HUES64 (cell line): Measurements from ENCODE around the gene EXOC2.
"Not testable (repeated sequence)": the region's sequence is repeated elsewhere in the genome, so short reads cannot be mapped to it uniquely, and the experiment has no call there.

Experiments used
- H3K27ac ChIP-seq: 2 replicates; pipeline ENCODE4 v1.7.0; 2013; ENCODE audit warnings: low read depth, low read length, inconsistent platforms
- H3K27me3 ChIP-seq: 2 replicates; pipeline ENCODE4 v1.6.1; 2013; ENCODE audit warnings: mild to moderate bottlenecking, low read length; ENCODE audit not compliant: insufficient read depth
- H3K36me3 ChIP-seq: 2 replicates; pipeline ENCODE4 v1.6.1; 2013; ENCODE audit warnings: mild to moderate bottlenecking, low read length; ENCODE audit not compliant: insufficient read depth
- H3K4me1 ChIP-seq: 2 replicates; pipeline ENCODE4 v1.6.1; 2013; ENCODE audit warnings: mild to moderate bottlenecking, low read length, moderate library complexity; ENCODE audit not compliant: insufficient read depth
- H3K4me3 ChIP-seq: 2 replicates; pipeline ENCODE4 v1.5.1; 2013; ENCODE audit warnings: mild to moderate bottlenecking, low read length, moderate library complexity
- H3K9ac ChIP-seq: 2 replicates; pipeline ENCODE4 v1.6.1; 2013; ENCODE audit warnings: mild to moderate bottlenecking, low read depth, low read length
- H3K9me3 ChIP-seq: 2 replicates; pipeline ENCODE4 v1.6.1; 2013; ENCODE audit warnings: low read depth, low read length; ENCODE audit not compliant: insufficient read depth
- WGBS: fragments of 150-250, 120-280 bp; methylation state at CpG from one replicate; pipeline ENCODE4 v1.1.7; 2013; ENCODE audit warnings: missing lambda C conversion rate; 5-methylcytosine and 5-hydroxymethylcytosine counted together

EXOC2 gene

DNA sequence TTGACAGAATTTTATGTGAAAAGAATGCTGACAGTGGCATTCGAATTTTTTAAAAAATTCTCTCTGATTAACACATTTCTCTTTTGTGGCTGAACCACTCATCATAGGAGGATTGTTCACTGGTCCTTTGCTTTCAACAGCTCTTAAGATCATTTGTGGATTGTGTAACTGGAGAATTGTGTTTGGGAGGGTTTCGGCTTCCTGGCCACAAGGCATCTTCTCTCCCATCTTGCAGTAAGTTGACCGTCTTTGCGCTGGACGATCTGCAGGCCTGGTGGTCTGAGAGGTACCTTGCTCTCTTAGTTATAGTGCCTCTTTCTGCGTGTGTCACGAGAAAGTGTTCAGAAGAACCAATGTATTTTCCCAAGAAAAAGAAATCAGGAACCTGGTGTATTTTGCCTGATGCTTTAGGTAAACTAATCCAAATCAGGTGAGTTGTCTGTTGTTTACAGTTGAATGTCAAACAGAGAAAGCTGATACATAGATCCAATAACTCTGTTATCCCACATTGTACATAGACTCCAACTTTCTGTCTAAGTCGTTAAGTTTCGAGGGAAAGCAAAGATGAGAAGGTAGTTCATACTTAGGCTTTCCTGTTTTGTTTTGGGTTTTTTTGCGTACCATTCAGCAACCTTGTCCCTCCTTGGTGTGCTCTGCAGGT is 14.8 kb upstream of the EXOC2 start:
- Histone ChIP-seq H3K9ac (no peak overlapping the region), H3K4me3 (no peak overlapping the region), H3K36me3 (no peaks in the 10 kb centered on the region), H3K9me3 (no peaks in the 10 kb centered on the region), H3K27ac (no peak overlapping the region), H3K27me3 (peaks cover 26% of the 10 kb centered on the region), H3K4me1 (peaks cover 23% of the 10 kb centered on the region)
- 91% methylated on average over 9 of the region's 10 CpGs for WGBS

GRCh38 chr6:706819-707381 is 14.0 kb upstream of the EXOC2 start:
- WGBS = 93% methylated on average over 8 of the region's 8 CpGs
- H3K27me3 ChIP-seq = peaks cover 26% of the 10 kb centered on the region
- no peak overlapping the region for H3K27ac ChIP-seq
- H3K4me3 ChIP-seq = no peak overlapping the region
- H3K4me1 ChIP-seq = peaks cover 26% of the 10 kb centered on the region
- H3K9me3 ChIP-seq = no peaks in the 10 kb centered on the region
- H3K9ac ChIP-seq = no peak overlapping the region
- no peaks in the 10 kb centered on the region for H3K36me3 ChIP-seq

DNA sequence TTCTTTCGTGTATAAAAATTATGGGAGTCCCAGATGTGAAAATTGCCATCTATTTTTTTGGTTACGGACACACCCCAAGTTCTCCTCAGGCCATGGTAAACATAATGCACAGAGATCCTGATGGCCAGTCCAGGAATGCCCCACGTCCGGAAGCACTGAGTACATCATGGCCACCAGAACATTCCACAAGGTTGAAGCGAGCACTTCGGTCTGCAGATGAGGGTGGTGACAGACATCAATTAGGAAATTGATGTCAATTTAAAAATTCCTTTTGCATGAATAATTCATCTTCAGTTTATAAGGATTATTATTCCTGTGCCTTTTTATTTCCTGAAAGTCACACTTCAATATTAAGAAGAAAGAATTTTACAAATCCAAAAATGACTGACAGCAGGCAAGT is 13.2 kb upstream of the EXOC2 start:
- H3K27me3 ChIP-seq = peaks cover 18% of the 10 kb centered on the region
- no peak overlapping the region for H3K9ac ChIP-seq
- no peaks in the 10 kb centered on the region for H3K36me3 ChIP-seq
- 90% methylated on average over 6 of the region's 6 CpGs for WGBS
- H3K9me3 ChIP-seq = no peaks in the 10 kb centered on the region
- H3K4me3 ChIP-seq = no peak overlapping the region
- peaks cover 26% of the 10 kb centered on the region for H3K4me1 ChIP-seq
- no peak overlapping the region for H3K27ac ChIP-seq

DNA sequence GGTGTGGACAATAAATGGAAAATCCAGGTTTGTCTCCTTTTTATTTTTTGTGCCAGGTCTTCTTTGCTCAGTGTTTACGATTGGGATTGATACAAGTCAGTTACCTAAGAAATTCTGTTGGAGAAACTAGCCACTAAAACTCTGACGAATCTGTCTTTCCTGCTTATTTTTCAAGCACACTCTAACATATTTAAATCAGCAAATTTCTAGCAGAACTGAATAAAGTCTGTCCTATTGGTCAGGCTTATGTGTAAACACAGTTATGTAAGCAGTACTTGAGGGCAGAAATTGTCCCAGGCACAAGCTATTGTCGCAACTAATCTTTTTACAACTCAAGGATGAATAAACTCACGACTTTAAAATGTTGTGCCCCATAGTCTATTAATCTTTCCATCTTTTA is 12.1 kb upstream of the EXOC2 start:
- 62% methylated on average over 4 of the region's 4 CpGs for WGBS

GRCh38 chr6:704046-704445 is 11.1 kb upstream of the EXOC2 start:
- H3K4me1 ChIP-seq = peaks cover 26% of the 10 kb centered on the region

More for the DNA sequence above, 12.1 kb upstream of the EXOC2 start:
- H3K36me3 ChIP-seq = no peaks in the 10 kb centered on the region
- no peak overlapping the region for H3K4me3 ChIP-seq
- no peak overlapping the region for H3K27ac ChIP-seq
- no peaks in the 10 kb centered on the region for H3K9me3 ChIP-seq
- H3K4me1 ChIP-seq = peaks cover 26% of the 10 kb centered on the region
- H3K27me3 ChIP-seq = peaks cover 7% of the 10 kb centered on the region; the same call in 1 of the 2 replicates
- no peak overlapping the region for H3K9ac ChIP-seq

DNA sequence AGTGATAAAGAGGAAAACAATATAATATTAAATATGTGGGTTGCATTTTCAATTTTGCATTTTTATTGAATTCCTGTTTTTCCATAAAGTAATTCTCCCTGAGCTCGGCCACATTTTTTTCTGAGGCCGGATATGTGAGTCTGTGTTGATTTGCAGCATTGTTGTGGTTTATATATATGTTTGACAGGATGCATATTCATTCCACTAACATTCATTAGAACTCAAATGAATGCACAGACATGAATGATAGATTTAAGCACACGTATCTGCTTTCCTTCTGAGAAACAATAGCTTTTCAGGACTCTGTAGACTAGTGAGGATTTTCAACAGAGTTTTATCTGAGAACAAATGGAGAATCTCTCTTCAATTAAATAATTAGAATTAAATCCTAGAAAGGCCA is 10.6 kb upstream of the EXOC2 start:
- Histone ChIP-seq H3K36me3 (no peaks in the 10 kb centered on the region), H3K27me3 (no peaks in the 10 kb centered on the region), H3K27ac (no peak overlapping the region), H3K9ac (no peak overlapping the region), H3K9me3 (no peaks in the 10 kb centered on the region), H3K4me1 (peaks cover 26% of the 10 kb centered on the region), H3K4me3 (no peak overlapping the region)
- WGBS = 83% methylated on average over 1 of the region's 3 CpGs

More at GRCh38 chr6:704046-704445, 11.1 kb upstream of the EXOC2 start:
- no peaks in the 10 kb centered on the region for H3K9me3 ChIP-seq
- H3K27me3 ChIP-seq = no peaks in the 10 kb centered on the region
- no peak overlapping the region for H3K27ac ChIP-seq
- WGBS = 90% methylated on average over 5 of the region's 6 CpGs
- no peak overlapping the region for H3K9ac ChIP-seq
- H3K4me3 ChIP-seq = no peak overlapping the region
- H3K36me3 ChIP-seq = no peaks in the 10 kb centered on the region

- H3K9ac ChIP-seq = no peak overlapping the region
- H3K4me1 ChIP-seq = peaks cover 17% of the 10 kb centered on the region
- no peaks in the 10 kb centered on the region for H3K9me3 ChIP-seq
- H3K27me3 ChIP-seq = no peaks in the 10 kb centered on the region
- no peak overlapping the region for H3K27ac ChIP-seq
- WGBS = 70% methylated on average over 11 of the region's 11 CpGs
- H3K4me3 ChIP-seq = no peak overlapping the region
- H3K36me3 ChIP-seq = no peaks in the 10 kb centered on the region
These were observed 9.0 kb upstream of the EXOC2 start for GRCh38 chr6:701700-702479.

GRCh38 chr6:701215-701614 is 8.3 kb upstream of the EXOC2 start:
- Histone ChIP-seq H3K9ac (0 out of 2 replicates have a peak overlapping the region, but pooled peaks have one; percentile 17), H3K4me3 (no peak overlapping the region), H3K36me3 (no peaks in the 10 kb centered on the region), H3K9me3 (no peaks in the 10 kb centered on the region), H3K27me3 (no peaks in the 10 kb centered on the region), H3K4me1 (peaks cover 17% of the 10 kb centered on the region), H3K27ac (peak overlapping the region; percentile 27; the same call in 1 of the 2 replicates)
- 60% methylated on average over 4 of the region's 4 CpGs for WGBS

- Histone ChIP-seq H3K9ac (no peak overlapping the region), H3K27ac (no peak overlapping the region)
- WGBS = 100% methylated on average over 3 of the region's 3 CpGs
These were observed 7.6 kb upstream of the EXOC2 start for GRCh38 chr6:700490-700889.

GRCh38 chr6:699319-699718 is 6.4 kb upstream of the EXOC2 start:
- no peak overlapping the region for H3K9ac ChIP-seq
- peaks cover 17% of the 10 kb centered on the region for H3K4me1 ChIP-seq
- H3K27me3 ChIP-seq = no peaks in the 10 kb centered on the region
- 80% methylated on average over 6 of the region's 6 CpGs for WGBS
- H3K27ac ChIP-seq = no peak overlapping the region
- H3K4me3 ChIP-seq = no peak overlapping the region
- no peaks in the 10 kb centered on the region for H3K9me3 ChIP-seq
- no peaks in the 10 kb centered on the region for H3K36me3 ChIP-seq

More at GRCh38 chr6:700490-700889, 7.6 kb upstream of the EXOC2 start:
- Histone ChIP-seq H3K36me3 (no peaks in the 10 kb centered on the region), H3K4me3 (no peak overlapping the region), H3K27me3 (no peaks in the 10 kb centered on the region), H3K9me3 (no peaks in the 10 kb centered on the region), H3K4me1 (peaks cover 17% of the 10 kb centered on the region)

DNA sequence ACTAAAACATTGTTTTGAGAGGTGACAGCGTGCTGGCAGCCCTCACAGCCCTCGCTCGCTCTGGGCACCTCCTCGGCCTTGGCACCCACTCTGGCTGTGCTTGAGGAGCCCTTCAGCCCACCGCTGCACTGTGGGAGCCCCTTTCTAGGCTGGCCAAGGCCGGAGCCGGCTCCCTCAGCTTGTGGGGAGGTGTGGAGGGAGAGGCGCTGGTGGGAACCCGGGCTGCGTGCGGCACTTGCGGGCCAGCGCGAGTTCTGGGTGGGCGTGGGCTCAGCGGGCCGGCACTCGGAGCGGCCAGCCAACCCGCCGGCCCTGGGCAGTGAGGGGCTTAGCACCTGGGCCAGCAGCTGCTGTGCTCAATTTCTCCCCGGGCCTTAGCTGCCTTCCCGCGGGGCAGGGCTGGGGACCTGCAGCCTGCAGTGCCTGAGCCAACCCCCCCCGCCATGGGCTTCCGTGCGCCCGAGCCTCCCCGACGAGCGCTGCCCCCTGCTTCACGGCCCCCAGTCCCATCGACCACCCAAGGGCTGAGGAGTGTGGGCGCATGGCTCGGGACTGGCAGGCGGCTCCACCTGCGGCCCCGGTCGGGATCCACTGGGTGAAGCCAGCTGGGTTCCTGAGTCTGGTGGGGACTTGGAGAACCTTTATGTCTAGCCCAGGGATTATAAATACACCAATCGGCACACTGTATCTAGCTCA is 1.6 kb upstream of the EXOC2 start:
- H3K9me3 ChIP-seq, H3K36me3 ChIP-seq, H3K4me1 ChIP-seq, H3K4me3 ChIP-seq, H3K27ac ChIP-seq, H3K27me3 ChIP-seq, H3K9ac ChIP-seq: not testable (repeated sequence)
- 96% methylated on average over 40 of the region's 40 CpGs for WGBS
